DLD1 (cell line): ENCODE data around the gene NEK11.
"Not testable (repeated sequence)": the region's sequence is repeated elsewhere in the genome, so short reads cannot be mapped to it uniquely, and the experiment has no call there.

Experiments used
- in situ Hi-C: cut with HindIII; loops from 2 replicates; pipeline ENCODE4 v1.10.0; 2017; ENCODE audit warnings: low sequenced_read_pairs

Gene NEK11

GRCh38 chr3:131353016-131353877, 326.6 kb downstream of the NEK11 start:
- in situ Hi-C loops, result no loop called here

GRCh38 chr3:131353986-131354385, 327.3 kb downstream of the NEK11 start:
- in situ Hi-C loops, result no loop called here

- in situ Hi-C loops, result no loop called here
Observed at GRCh38 chr3:131356006-131356595, 329.4 kb downstream of the NEK11 start.

GRCh38 chr3:131357275-131357674, 330.6 kb downstream of the NEK11 start:
- in situ Hi-C loops, result no loop called here

- in situ Hi-C loops, result no loop called here
Observed at GRCh38 chr3:131360191-131360755, 333.6 kb downstream of the NEK11 start.

GRCh38 chr3:131361066-131361463, 334.4 kb downstream of the NEK11 start:
- in situ Hi-C loops, result not testable (repeated sequence)

GRCh38 chr3:131361464-131362421, 335.1 kb downstream of the NEK11 start:
- in situ Hi-C loops, result no loop called here

- in situ Hi-C loops, result no loop called here
Observed at GRCh38 chr3:131363275-131363674, 336.6 kb downstream of the NEK11 start.

- in situ Hi-C loops, result no loop called here
Observed at GRCh38 chr3:131370935-131371687, 344.4 kb downstream of the NEK11 start.

GRCh38 chr3:131371688-131372066, 345.0 kb downstream of the NEK11 start:
- in situ Hi-C loops, result no loop called here

GRCh38 chr3:131374741-131375140, 348.1 kb downstream of the NEK11 start:
- in situ Hi-C loops, result no loop called here

GRCh38 chr3:131380821-131381444, 354.3 kb downstream of the NEK11 start:
- in situ Hi-C loops, result not testable (repeated sequence)

GRCh38 chr3:131381445-131382291, 355.0 kb downstream of the NEK11 start, which contains the start of gene NUDT16:
TSS of gene NUDT16 (plus strand) at chr3:131381774. CDS start at chr3:131381805, 31 bp downstream.
- in situ Hi-C loops, result no loop called here

GRCh38 chr3:131386429-131387165, 359.9 kb downstream of the NEK11 start:
- in situ Hi-C loops, result no loop called here

GRCh38 chr3:131387796-131388489, 361.3 kb downstream of the NEK11 start:
- in situ Hi-C loops, result no loop called here

- in situ Hi-C loops, result no loop called here
Observed at GRCh38 chr3:131388490-131388799, 361.8 kb downstream of the NEK11 start.

GRCh38 chr3:131390331-131390730, 363.7 kb downstream of the NEK11 start:
- in situ Hi-C loops, result no loop called here

- in situ Hi-C loops, result no loop called here
Observed at GRCh38 chr3:131393051-131393450, 366.4 kb downstream of the NEK11 start.
